ACC112 (cell line): Measurements from ENCODE around the gene AIP.
"Not testable (repeated sequence)": the region's sequence is repeated elsewhere in the genome, so short reads cannot be mapped to it uniquely, and the experiment has no call there.

Source experiments
- H2AFZ ChIP-seq: fragments of 200-600 bp; sonication (generic); one replicate; pipeline ENCODE4 v1.6.0; 2017; ENCODE audit warnings: antibody characterized with exemption, low read length; ENCODE audit not compliant: unreplicated experiment
- H3K27ac ChIP-seq: fragments of 200-600 bp; sonication (generic); 2 replicates; pipeline ENCODE4 v1.5.1; 2014; ENCODE audit warnings: low read depth, mild to moderate bottlenecking, antibody characterized with exemption, low read length, moderate library complexity
- H3K27me3 ChIP-seq: fragments of 200-600 bp; sonication (generic); 2 replicates; pipeline ENCODE4 v1.6.1; 2014; ENCODE audit warnings: mild to moderate bottlenecking, antibody characterized with exemption, low read length, moderate library complexity, mixed read lengths; ENCODE audit not compliant: insufficient read depth
- H3K36me3 ChIP-seq: fragments of 200-600 bp; sonication (generic); 2 replicates; pipeline ENCODE4 v1.6.1; 2016; ENCODE audit warnings: mild to moderate bottlenecking, antibody characterized with exemption, low read length, moderate library complexity, mixed read lengths; ENCODE audit not compliant: insufficient read depth
- H3K4me1 ChIP-seq: fragments of 200-600 bp; sonication (generic); one replicate; pipeline ENCODE4 v1.6.1; 2016; ENCODE audit warnings: low read length, mixed read lengths; ENCODE audit not compliant: insufficient read depth, unreplicated experiment, control insufficient read depth
- H3K4me3 ChIP-seq: fragments of 200-600 bp; sonication (generic); 2 replicates; pipeline ENCODE4 v1.5.1; 2014; ENCODE audit warnings: mild to moderate bottlenecking, low read depth, low read length
- H3K79me2 ChIP-seq: fragments of 200-600 bp; sonication (generic); one replicate; pipeline ENCODE4 v1.6.0; 2016; ENCODE audit warnings: low read length; ENCODE audit not compliant: control insufficient read depth, unreplicated experiment, insufficient read depth

The AIP gene

GRCh38 chr11:67470337-67471002, 12.4 kb upstream of the AIP start:
- H3K27ac ChIP-seq, result no peak overlapping the region
- H3K4me3 ChIP-seq, result no peak overlapping the region
- no peaks in the 10 kb centered on the region for H3K36me3 ChIP-seq
- no peak overlapping the region for H2AFZ ChIP-seq
- H3K79me2 ChIP-seq, result peaks cover 6% of the 10 kb centered on the region
- H3K4me1 ChIP-seq, result peaks cover 9% of the 10 kb centered on the region
- no peaks in the 10 kb centered on the region for H3K27me3 ChIP-seq

- H3K79me2 ChIP-seq, result peaks cover 2% of the 10 kb centered on the region
- H3K27me3 ChIP-seq, result no peaks in the 10 kb centered on the region
- H3K36me3 ChIP-seq, result no peaks in the 10 kb centered on the region
- no peak overlapping the region for H2AFZ ChIP-seq
- peaks cover 5% of the 10 kb centered on the region for H3K4me1 ChIP-seq
- H3K4me3 ChIP-seq, result no peak overlapping the region
- no peak overlapping the region for H3K27ac ChIP-seq
Observed at GRCh38 chr11:67472882-67473281, 9.9 kb upstream of the AIP start.

- H3K4me1 ChIP-seq, H2AFZ ChIP-seq, H3K4me3 ChIP-seq, H3K27ac ChIP-seq, H3K79me2 ChIP-seq, H3K36me3 ChIP-seq, H3K27me3 ChIP-seq: not testable (repeated sequence)
Observed at GRCh38 chr11:67476692-67477091, 6.1 kb upstream of the AIP start.

GRCh38 chr11:67477344-67478050, 5.3 kb upstream of the AIP start:
- not testable (repeated sequence) for H3K4me1 ChIP-seq, H3K79me2 ChIP-seq, H3K27ac ChIP-seq, H3K4me3 ChIP-seq, H3K27me3 ChIP-seq, H3K36me3 ChIP-seq, H2AFZ ChIP-seq

GRCh38 chr11:67482275-67482826, 475 bp upstream of the AIP start:
- Histone ChIP-seq H3K4me1 (peaks cover 6% of the 10 kb centered on the region), H3K27ac (peak overlapping the region; percentile 73), H3K27me3 (no peaks in the 10 kb centered on the region), H3K4me3 (peak overlapping the region; percentile 81), H2AFZ (peak overlapping the region; percentile 88), H3K79me2 (peaks cover 14% of the 10 kb centered on the region), H3K36me3 (no peaks in the 10 kb centered on the region)

- Histone ChIP-seq H3K4me1 (peaks cover 6% of the 10 kb centered on the region), H2AFZ (no peak overlapping the region), H3K36me3 (no peaks in the 10 kb centered on the region), H3K4me3 (peak overlapping the region; percentile 81), H3K27me3 (no peaks in the 10 kb centered on the region), H3K79me2 (peaks cover 14% of the 10 kb centered on the region), H3K27ac (no peak overlapping the region)
Observed at GRCh38 chr11:67483831-67484665, 1.2 kb downstream of the AIP start.

GRCh38 chr11:67484847-67485311, 2.1 kb downstream of the AIP start:
- Histone ChIP-seq H3K79me2 (peaks cover 14% of the 10 kb centered on the region), H3K4me3 (no peak overlapping the region), H3K27ac (no peak overlapping the region), H2AFZ (no peak overlapping the region), H3K27me3 (no peaks in the 10 kb centered on the region), H3K36me3 (no peaks in the 10 kb centered on the region), H3K4me1 (peaks cover 6% of the 10 kb centered on the region)

GRCh38 chr11:67485873-67486361, 3.1 kb downstream of the AIP start:
- H2AFZ ChIP-seq, H3K4me1 ChIP-seq, H3K36me3 ChIP-seq, H3K27ac ChIP-seq, H3K4me3 ChIP-seq, H3K27me3 ChIP-seq: not testable (repeated sequence)
- H3K79me2 ChIP-seq, result peaks cover 14% of the 10 kb centered on the region

- H3K79me2 ChIP-seq, result peaks cover 14% of the 10 kb centered on the region
- peaks cover 6% of the 10 kb centered on the region for H3K4me1 ChIP-seq
- H2AFZ ChIP-seq, result no peak overlapping the region
- H3K4me3 ChIP-seq, result no peak overlapping the region
- no peaks in the 10 kb centered on the region for H3K36me3 ChIP-seq
- no peaks in the 10 kb centered on the region for H3K27me3 ChIP-seq
- no peak overlapping the region for H3K27ac ChIP-seq
Observed at GRCh38 chr11:67486481-67487195, 3.8 kb downstream of the AIP start.
